Measurements from ENCODE around the gene TMEM154. TPM values are rescaled to one million over a fixed set of nuclear protein-coding genes. Genes with fewer than 3 reads are reported as not detected.

The TMEM154 gene
- total and polyA plus RNA-seq, 10 of the 15 experiments (the other 5 are each of a cell fraction or from before 2014, with no cell fraction given), result 5.1 to 41.4 (median 18.2) TPM

DNA sequence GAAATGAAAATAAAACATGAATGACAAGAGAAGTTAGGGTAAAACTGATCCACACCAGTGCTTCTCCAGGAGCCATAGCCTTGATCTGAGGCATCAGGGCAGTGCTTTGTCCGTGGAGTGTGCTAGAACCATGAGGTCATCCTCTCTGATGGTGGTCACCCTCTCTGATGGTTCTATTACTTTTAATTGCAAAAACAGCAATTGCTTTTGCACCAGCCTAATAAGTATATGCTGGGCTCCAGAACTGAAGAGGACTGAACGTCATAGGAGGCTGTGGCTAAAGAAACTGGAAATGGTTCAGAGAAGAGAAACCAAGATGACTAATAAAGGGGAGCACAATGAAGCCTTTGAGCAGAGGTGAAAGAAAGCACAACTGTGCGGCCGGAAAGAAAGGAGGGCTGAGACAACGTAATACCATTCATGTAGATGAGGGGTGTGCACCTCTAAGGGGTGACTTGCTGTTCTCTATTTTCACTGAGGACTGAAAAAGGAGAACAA lies 17.0 kb upstream of the TMEM154 start (continued):
- TF ChIP-seq EED (IDR thresholded peaks at IDR 0.05; ENCODE audit: low read depth), result peak; percentile 71
- TF ChIP-seq TCF3 (IDR thresholded peaks at IDR 0.05; ENCODE audit: borderline replicate concordance, insufficient read depth, low read depth, low read length), result no peak
- TF ChIP-seq, protein P1, sequence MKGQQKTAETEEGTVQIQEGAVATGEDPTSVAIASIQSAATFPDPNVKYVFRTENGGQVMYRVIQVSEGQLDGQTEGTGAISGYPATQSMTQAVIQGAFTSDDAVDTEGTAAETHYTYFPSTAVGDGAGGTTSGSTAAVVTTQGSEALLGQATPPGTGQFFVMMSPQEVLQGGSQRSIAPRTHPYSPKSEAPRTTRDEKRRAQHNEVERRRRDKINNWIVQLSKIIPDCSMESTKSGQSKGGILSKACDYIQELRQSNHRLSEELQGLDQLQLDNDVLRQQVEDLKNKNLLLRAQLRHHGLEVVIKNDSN (IDR thresholded peaks at IDR 0.05; ENCODE audit: borderline replicate concordance, extremely low read length, insufficient read depth, low read depth, low read length), result no peak
- 0 out of 2 replicates have a peak, but pooled peaks have one; percentile 32 for TF ChIP-seq GATAD2B (conservative IDR thresholded peaks at IDR 0.05; ENCODE audit: low read depth)
- TF ChIP-seq, protein P2, sequence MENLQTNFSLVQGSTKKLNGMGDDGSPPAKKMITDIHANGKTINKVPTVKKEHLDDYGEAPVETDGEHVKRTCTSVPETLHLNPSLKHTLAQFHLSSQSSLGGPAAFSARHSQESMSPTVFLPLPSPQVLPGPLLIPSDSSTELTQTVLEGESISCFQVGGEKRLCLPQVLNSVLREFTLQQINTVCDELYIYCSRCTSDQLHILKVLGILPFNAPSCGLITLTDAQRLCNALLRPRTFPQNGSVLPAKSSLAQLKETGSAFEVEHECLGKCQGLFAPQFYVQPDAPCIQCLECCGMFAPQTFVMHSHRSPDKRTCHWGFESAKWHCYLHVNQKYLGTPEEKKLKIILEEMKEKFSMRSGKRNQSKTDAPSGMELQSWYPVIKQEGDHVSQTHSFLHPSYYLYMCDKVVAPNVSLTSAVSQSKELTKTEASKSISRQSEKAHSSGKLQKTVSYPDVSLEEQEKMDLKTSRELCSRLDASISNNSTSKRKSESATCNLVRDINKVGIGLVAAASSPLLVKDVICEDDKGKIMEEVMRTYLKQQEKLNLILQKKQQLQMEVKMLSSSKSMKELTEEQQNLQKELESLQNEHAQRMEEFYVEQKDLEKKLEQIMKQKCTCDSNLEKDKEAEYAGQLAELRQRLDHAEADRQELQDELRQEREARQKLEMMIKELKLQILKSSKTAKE (IDR thresholded peaks at IDR 0.05; ENCODE audit: low read depth, poor library complexity, severe bottlenecking), result peak; percentile 92
- TF ChIP-seq EGR1 (IDR thresholded peaks at IDR 0.05; ENCODE audit: borderline replicate concordance in 1 of 2, low read depth in 2 of 2, low read length in 2 of 2), result no peak
- TF ChIP-seq JUNB (IDR thresholded peaks at IDR 0.05), result peak; percentile 82
- TF ChIP-seq, protein P3, sequence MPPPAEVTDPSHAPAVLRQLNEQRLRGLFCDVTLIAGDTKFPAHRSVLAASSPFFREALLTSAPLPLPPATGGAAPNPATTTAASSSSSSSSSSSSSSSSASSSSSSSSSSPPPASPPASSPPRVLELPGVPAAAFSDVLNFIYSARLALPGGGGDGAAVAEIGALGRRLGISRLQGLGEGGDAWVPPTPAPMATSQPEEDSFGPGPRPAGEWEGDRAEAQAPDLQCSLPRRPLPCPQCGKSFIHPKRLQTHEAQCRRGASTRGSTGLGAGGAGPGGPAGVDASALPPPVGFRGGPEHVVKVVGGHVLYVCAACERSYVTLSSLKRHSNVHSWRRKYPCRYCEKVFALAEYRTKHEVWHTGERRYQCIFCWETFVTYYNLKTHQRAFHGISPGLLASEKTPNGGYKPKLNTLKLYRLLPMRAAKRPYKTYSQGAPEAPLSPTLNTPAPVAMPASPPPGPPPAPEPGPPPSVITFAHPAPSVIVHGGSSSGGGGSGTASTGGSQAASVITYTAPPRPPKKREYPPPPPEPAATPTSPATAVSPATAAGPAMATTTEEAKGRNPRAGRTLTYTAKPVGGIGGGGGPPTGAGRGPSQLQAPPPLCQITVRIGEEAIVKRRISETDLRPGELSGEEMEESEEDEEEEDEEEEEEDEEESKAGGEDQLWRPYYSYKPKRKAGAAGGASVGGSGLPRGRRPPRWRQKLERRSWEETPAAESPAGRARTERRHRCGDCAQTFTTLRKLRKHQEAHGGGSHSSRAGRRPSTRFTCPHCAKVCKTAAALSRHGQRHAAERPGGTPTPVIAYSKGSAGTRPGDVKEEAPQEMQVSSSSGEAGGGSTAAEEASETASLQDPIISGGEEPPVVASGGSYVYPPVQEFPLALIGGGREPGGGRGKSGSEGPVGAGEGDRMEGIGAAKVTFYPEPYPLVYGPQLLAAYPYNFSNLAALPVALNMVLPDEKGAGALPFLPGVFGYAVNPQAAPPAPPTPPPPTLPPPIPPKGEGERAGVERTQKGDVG (CRISPR knock-in tag; IDR thresholded peaks at IDR 0.05), result no peak
- TF ChIP-seq, protein P4, sequence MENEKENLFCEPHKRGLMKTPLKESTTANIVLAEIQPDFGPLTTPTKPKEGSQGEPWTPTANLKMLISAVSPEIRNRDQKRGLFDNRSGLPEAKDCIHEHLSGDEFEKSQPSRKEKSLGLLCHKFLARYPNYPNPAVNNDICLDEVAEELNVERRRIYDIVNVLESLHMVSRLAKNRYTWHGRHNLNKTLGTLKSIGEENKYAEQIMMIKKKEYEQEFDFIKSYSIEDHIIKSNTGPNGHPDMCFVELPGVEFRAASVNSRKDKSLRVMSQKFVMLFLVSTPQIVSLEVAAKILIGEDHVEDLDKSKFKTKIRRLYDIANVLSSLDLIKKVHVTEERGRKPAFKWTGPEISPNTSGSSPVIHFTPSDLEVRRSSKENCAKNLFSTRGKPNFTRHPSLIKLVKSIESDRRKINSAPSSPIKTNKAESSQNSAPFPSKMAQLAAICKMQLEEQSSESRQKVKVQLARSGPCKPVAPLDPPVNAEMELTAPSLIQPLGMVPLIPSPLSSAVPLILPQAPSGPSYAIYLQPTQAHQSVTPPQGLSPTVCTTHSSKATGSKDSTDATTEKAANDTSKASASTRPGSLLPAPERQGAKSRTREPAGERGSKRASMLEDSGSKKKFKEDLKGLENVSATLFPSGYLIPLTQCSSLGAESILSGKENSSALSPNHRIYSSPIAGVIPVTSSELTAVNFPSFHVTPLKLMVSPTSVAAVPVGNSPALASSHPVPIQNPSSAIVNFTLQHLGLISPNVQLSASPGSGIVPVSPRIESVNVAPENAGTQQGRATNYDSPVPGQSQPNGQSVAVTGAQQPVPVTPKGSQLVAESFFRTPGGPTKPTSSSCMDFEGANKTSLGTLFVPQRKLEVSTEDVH (IDR thresholded peaks at IDR 0.05; ENCODE audit: low read depth, partially characterized antibody), result no peak
- TF ChIP-seq CHD1 (IDR thresholded peaks at IDR 0.05; ENCODE audit: low read depth, low read length), result no peak
- TF ChIP-seq, protein P5, sequence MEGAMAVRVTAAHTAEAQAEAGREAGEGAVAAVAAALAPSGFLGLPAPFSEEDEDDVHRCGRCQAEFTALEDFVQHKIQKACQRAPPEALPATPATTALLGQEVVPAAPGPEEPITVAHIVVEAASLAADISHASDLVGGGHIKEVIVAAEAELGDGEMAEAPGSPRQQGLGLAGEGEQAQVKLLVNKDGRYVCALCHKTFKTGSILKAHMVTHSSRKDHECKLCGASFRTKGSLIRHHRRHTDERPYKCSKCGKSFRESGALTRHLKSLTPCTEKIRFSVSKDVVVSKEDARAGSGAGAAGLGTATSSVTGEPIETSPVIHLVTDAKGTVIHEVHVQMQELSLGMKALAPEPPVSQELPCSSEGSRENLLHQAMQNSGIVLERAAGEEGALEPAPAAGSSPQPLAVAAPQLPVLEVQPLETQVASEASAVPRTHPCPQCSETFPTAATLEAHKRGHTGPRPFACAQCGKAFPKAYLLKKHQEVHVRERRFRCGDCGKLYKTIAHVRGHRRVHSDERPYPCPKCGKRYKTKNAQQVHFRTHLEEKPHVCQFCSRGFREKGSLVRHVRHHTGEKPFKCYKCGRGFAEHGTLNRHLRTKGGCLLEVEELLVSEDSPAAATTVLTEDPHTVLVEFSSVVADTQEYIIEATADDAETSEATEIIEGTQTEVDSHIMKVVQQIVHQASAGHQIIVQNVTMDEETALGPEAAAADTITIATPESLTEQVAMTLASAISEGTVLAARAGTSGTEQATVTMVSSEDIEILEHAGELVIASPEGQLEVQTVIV (IDR thresholded peaks at IDR 0.05; ENCODE audit: borderline replicate concordance, partially characterized antibody), result no peak
- peak; percentile 53 for TF ChIP-seq SP1 (IDR thresholded peaks at IDR 0.05; ENCODE audit: low read depth, low read length)
- peak; percentile 42; the same call in 1 of the 2 replicates for TF ChIP-seq BMI1 (IDR thresholded peaks at IDR 0.05; ENCODE audit: borderline replicate concordance)
- TF ChIP-seq KAT2A (conservative IDR thresholded peaks at IDR 0.05; ENCODE audit: control insufficient read depth, low read depth, low read length), result no peak
- TF ChIP-seq RFX5 (IDR thresholded peaks at IDR 0.05; ENCODE audit: low read depth, low read length), result no peak
- TF ChIP-seq SMARCA5 (IDR thresholded peaks at IDR 0.05), result 0 out of 2 replicates have a peak, but pooled peaks have one; percentile 61
